ENCODE data around the gene DZIP3.

DZIP3 gene

GRCh38 chr3:108698461-108698860 is 108.9 kb downstream of the DZIP3 start:
- no peak for DNase-seq

DNA sequence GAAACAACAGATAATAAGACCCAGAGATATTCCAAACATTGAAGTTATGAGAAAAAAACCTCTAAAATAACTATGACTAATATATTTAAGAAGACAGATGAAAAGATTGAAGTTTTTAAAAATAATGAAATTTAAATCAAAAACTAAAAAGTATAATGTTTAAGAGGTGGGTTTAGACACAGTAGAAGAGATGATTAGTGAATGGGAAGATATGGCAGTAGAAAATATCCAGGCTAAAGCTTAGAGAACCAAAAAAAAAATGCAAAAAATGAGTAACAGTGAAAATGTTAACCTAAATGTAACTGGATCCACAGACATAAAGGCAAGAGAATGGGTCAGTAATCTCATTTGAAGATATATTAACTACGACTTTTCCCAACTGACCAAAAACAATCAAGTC is 115.5 kb downstream of the DZIP3 start:
- DNase-seq: no peak

- DNase-seq: no peak
Measured at GRCh38 chr3:108713009-108713516, 123.5 kb downstream of the DZIP3 start.

GRCh38 chr3:108713816-108714215 is 124.3 kb downstream of the DZIP3 start:
- no peak for DNase-seq

DNA sequence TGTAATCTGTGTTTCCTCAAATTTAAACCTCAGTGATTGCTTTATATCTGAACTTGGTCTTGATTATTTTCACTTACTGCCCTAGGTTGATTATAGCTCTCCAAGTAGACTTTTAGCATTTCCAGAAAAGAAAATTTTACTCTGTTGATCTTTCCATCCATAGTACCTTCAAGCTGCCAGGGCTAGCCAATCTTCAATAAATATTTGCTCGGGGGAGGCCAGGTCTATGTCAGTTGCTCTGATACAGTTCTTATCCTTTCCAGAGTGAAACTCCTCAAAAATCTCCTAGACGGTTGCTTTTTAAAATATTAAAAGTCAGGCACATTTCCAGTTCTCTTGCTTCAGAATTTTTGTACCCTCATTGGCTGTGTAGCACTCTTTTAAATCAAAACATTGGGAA is 128.9 kb downstream of the DZIP3 start:
- no peak for DNase-seq

GRCh38 chr3:108719178-108719806 is 129.8 kb downstream of the DZIP3 start:
- no peak for DNase-seq

GRCh38 chr3:108722724-108723123 is 133.2 kb downstream of the DZIP3 start:
- no peak for DNase-seq

DNA sequence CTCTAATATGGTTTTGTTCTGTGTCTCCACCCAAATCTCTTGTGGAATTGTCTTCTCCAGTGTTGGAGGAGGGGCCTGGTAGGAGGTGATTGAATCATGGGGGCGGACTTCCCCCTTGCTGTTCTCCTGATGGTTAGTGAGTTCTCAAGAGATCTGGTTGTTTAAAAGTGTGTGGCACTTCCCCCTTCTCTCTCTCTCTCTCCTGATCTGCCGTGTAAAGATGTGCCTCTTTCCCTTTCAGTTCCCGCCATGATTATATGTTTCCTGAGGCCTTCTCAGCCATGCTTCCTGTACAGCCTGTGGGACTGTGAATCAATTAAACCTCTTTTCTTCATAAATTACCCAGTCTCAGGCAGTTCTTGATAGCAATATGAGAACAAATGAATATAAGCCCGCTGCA is 134.6 kb downstream of the DZIP3 start:
- no peak for DNase-seq

DNA sequence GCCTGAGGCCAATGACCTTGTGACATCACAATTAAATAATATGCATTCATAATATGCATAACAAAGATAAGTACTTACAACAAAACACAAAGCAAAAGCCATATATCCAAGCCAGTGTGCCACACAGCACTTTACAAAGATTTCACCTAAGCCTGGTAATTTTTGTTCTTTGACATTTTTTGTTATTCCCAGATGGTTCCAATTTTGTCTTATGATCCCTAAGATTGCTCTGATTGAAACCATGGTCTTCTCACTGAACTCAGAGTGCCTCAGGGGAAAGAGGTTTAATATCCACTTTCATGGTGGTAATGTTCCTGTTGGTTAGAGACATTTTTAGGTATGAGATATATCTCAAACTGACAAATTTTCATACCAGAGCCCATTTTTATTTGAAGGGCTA is 138.6 kb downstream of the DZIP3 start:
- no peak for DNase-seq

- DNase-seq: no peak
Measured at GRCh38 chr3:108728934-108729333, 139.4 kb downstream of the DZIP3 start.

DNA sequence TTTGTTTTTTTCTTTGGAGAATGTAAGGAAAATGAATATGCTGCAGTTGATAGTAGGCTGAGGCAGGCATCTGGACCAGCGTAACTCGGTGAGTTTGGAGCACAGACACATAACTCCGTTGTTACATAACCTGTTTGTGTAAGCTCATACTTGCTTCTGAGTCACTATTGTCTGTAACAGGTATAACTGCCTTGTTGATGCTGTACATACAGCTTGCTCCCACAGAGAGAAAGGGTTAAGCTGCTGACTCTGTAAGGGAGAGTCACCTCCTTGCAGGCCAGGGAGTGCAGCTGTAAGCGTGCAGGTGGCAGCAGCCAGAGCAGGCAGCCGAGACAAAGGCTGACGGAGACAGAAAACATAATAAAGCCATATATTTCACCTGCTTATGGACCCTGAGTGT is 147.3 kb downstream of the DZIP3 start:
- DNase-seq: no peak

DNA sequence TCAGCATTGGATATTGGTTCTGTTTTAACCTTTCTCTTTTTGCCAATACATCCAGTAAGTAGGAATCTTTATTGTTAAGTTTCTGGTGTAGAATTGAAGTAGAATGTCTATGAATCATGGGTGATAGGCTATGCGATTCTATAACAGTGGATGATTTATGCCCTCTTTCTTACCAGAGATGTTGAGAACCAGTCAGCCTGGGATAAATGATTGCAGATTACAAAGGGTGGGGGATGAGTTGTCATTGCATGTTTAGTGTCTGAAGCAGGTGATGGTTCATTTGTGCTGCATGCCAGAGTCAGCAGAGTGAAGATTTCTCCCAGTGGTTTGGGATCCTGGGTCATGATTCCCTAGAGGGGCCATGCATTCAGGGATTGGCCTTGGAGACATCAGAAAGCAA is 153.4 kb downstream of the DZIP3 start:
- no peak for DNase-seq

All from stimulated activated CD4-positive, alpha-beta T cell treated with anti-CD3 and anti-CD28 coated beads, Interleukin-12 subunit alpha, Interleukin-12 subunit beta, amount 100 ng/mL, for 4 hours (primary cell).